Measurements from ENCODE around the gene DNAJB4.

- TF ChIP-seq POLR2AphosphoS5 (IDR thresholded peaks at IDR 0.05; ENCODE audit: borderline replicate concordance, low read depth, low read length), result no peak
- TF ChIP-seq EZH2 (IDR thresholded peaks at IDR 0.05), result no peak
- TF ChIP-seq FOXP2 (optimal IDR thresholded peaks at IDR 0.05; ENCODE audit: control extremely low read depth, extremely low read length, insufficient read depth), result no peak
These were observed 45.9 kb upstream of the DNAJB4 start for GRCh38 chr1:77958850-77959249.
